Stimulated activated CD4-positive, alpha-beta T cell treated with anti-CD3 and anti-CD28 coated beads, TNF-alpha, amount 100 ng/mL, for 48 hours (primary cell): ENCODE measurements around the gene MRPS15.
A peak's percentile ranks its signal among the peaks of the same experiment; 100 is the strongest.

ENCODE experiments used
- DNase-seq, 3 donors: peaks; one replicate each; pipeline ENCODE4 v3.0.0-alpha.2; 2020; ENCODE audit warnings: low read depth in 3 of 3

The MRPS15 gene

GRCh38 chr1:36419569-36419968 is 44.6 kb downstream of the MRPS15 start:
- no peak for DNase-seq

GRCh38 chr1:36419140-36419539 is 45.0 kb downstream of the MRPS15 start:
- DNase-seq = no peak

- DNase-seq = no peak
These were observed 46.3 kb downstream of the MRPS15 start for GRCh38 chr1:36417931-36418330.

GRCh38 chr1:36415661-36416326 is 48.4 kb downstream of the MRPS15 start:
- DNase-seq = no peak

- DNase-seq = no peak
These were observed 49.8 kb downstream of the MRPS15 start for GRCh38 chr1:36414384-36414783.

GRCh38 chr1:36411674-36412648 is 52.2 kb downstream of the MRPS15 start:
- DNase-seq = peak; percentile 40 to 42 (median 42)

- no peak for DNase-seq
These were observed 55.7 kb downstream of the MRPS15 start for GRCh38 chr1:36408479-36408878.

GRCh38 chr1:36406440-36406839 is 57.7 kb downstream of the MRPS15 start:
- DNase-seq = no peak
